ENCODE data around the gene ACER1. TPM values are rescaled to one million over a fixed set of nuclear protein-coding genes. Genes with fewer than 3 reads are reported as not detected.

ACER1 gene, protein sequence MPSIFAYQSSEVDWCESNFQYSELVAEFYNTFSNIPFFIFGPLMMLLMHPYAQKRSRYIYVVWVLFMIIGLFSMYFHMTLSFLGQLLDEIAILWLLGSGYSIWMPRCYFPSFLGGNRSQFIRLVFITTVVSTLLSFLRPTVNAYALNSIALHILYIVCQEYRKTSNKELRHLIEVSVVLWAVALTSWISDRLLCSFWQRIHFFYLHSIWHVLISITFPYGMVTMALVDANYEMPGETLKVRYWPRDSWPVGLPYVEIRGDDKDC
- 0.11 TPM in 2 replicates for total RNA-seq

DNA sequence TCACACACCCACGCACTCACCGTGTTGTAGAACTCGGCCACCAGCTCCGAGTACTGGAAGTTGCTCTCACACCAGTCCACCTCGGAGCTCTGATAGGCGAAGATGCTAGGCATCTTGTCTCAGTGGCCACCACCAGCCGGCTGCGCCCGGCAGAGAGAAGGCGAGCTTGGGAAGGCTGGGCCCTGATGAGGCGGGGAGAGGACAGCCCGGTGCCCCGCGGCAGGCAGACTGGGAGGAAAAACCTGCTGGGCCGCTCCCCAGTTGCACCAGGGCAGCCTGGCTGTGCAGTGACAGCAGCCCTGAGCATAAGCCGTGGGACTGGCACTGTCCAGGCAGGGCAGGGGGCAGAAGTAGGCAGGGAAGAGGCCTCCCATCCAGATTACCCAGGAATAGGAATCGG lies at the start of gene ACER1:
TSS of gene ACER1 (minus strand) at position 174 of the 400 bp plus-strand sequence. CDS start at position 113, 61 bp downstream.
- Mint-ChIP-seq H3K4me3 (ENCODE audit: low read depth) (no peak within 1 kb of the TSS), H3K27ac (no peak within 1 kb of the TSS), H3K4me1 (ENCODE audit: low read depth) (no peaks in the 10 kb centered on the region), H3K36me3 (ENCODE audit: low read depth) (no peaks in the 10 kb centered on the region), H3K9me3 (no peaks in the 10 kb centered on the region), H3K27me3 (ENCODE audit: low read depth) (no peaks in the 10 kb centered on the region)
- intact Hi-C loops (cut with micrococcal nuclease), result no loop called here
- no peak for DNase-seq (ENCODE audit: low spot score)

- Mint-ChIP-seq H3K4me3 (ENCODE audit: low read depth) (no peak overlapping the region), H3K27ac (no peak overlapping the region), H3K4me1 (ENCODE audit: low read depth) (no peaks in the 10 kb centered on the region), H3K27me3 (ENCODE audit: low read depth) (no peaks in the 10 kb centered on the region), H3K36me3 (ENCODE audit: low read depth) (peaks cover 67% of the 10 kb centered on the region), H3K9me3 (no peaks in the 10 kb centered on the region)
- DNase-seq (ENCODE audit: low spot score), result no peak
- intact Hi-C loops (cut with micrococcal nuclease), result no loop called here
Measured at GRCh38 chr19:6383188-6383587, 49.8 kb upstream of the ACER1 start.

DNA sequence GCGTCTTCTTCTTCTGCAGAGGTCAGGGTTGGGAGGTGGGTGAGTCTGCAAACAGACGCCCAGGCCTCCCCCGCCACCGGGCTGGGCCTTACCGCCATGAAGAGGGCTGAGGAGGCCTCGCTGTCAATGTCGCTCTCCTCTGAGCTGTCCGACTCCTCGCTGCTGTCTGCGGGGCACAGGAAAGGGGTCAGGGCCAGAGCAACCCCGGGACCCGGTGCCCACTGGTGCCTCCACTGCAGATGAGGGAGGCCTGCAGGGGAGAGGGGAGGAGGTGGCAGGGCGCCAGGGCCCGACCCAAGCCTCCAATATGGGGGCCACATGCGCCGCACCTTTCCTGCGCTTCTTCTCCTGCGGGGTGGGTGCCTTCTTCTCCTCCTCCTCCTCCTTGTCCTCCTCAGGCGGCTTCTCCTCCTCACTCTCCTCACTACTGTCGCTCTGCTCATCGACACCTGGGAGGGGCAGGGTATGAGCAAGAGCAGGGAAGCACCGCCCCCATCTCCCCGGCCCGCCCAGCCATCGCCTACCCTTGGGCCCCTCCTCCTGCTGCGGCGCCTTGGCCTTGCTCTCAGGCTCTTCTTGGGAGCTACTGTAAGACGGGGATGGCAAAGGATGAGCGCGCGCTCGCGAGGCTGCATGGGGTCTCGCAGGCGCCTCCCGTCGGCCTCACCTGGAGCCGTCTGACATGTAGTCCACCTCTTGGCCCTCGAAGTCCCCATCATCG lies 47.8 kb upstream of the ACER1 start:
- no peak for DNase-seq (ENCODE audit: low spot score)
- intact Hi-C loops (cut with micrococcal nuclease), result no loop called here
- Mint-ChIP-seq H3K27ac (no peak overlapping the region), H3K9me3 (no peaks in the 10 kb centered on the region), H3K27me3 (ENCODE audit: low read depth) (no peaks in the 10 kb centered on the region), H3K36me3 (ENCODE audit: low read depth) (peaks cover 58% of the 10 kb centered on the region), H3K4me1 (ENCODE audit: low read depth) (no peaks in the 10 kb centered on the region), H3K4me3 (ENCODE audit: low read depth) (no peak overlapping the region)

DNA sequence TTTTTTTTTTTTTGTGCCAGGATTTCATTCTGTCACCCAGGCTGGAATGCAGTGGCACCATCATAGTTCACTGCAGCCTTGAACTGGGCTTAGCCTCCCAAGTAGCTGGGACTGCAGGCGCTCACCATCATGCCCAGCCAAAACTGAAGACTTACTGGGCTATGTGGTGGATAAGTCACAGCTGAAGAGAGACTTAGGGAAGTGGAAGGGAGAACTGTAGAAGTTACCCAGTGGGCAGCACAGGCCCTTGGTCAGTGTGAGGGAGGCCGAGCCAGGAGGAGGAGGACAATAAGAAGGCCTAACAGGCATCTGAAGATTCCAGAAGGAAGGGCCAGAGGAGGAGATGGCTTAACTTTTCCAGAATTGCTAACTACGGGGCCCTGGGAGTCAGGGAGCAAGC lies 46.3 kb upstream of the ACER1 start:
- Mint-ChIP-seq H3K4me3 (ENCODE audit: low read depth) (no peak overlapping the region), H3K9me3 (no peaks in the 10 kb centered on the region), H3K27ac (no peak overlapping the region), H3K27me3 (ENCODE audit: low read depth) (no peaks in the 10 kb centered on the region), H3K36me3 (ENCODE audit: low read depth) (peaks cover 48% of the 10 kb centered on the region), H3K4me1 (ENCODE audit: low read depth) (no peaks in the 10 kb centered on the region)
- no peak for DNase-seq (ENCODE audit: low spot score)
- intact Hi-C loops (cut with micrococcal nuclease), result no loop called here

GRCh38 chr19:6378486-6378885 lies 45.1 kb upstream of the ACER1 start:
- H3K27ac Mint-ChIP-seq, result no peak overlapping the region
- DNase-seq (ENCODE audit: low spot score), result no peak
- no peak overlapping the region for H3K4me3 Mint-ChIP-seq (ENCODE audit: low read depth)
- H3K36me3 Mint-ChIP-seq (ENCODE audit: low read depth), result peaks cover 43% of the 10 kb centered on the region
- intact Hi-C loops (cut with micrococcal nuclease), result no loop called here
- H3K9me3 Mint-ChIP-seq, result no peaks in the 10 kb centered on the region
- H3K27me3 Mint-ChIP-seq (ENCODE audit: low read depth), result no peaks in the 10 kb centered on the region
- H3K4me1 Mint-ChIP-seq (ENCODE audit: low read depth), result peaks cover 4% of the 10 kb centered on the region

DNA sequence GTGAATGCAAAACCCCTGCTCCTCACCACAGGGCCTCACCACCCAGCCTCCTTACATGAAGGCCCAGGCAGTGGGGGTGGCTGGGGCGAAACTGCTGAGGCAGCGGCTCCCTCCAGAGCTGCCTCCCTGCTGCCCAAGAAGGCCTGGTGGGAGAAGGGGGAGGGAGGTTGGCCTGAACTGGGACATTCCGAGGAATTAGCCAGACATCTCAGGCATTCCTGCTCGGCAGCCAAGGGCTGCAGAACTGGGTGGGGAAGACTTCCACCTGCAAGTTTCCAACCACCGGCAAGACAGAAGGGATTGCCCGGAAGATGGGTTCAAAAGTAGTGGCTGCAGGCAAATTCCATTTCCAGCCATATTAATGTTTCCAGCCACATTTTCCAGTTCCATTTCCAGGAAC lies 44.6 kb upstream of the ACER1 start:
- no peaks in the 10 kb centered on the region for H3K27me3 Mint-ChIP-seq (ENCODE audit: low read depth)
- no peak overlapping the region for H3K27ac Mint-ChIP-seq
- DNase-seq (ENCODE audit: low spot score), result no peak
- H3K4me1 Mint-ChIP-seq (ENCODE audit: low read depth), result peaks cover 4% of the 10 kb centered on the region
- peaks cover 39% of the 10 kb centered on the region for H3K36me3 Mint-ChIP-seq (ENCODE audit: low read depth)
- intact Hi-C loops (cut with micrococcal nuclease), result no loop called here
- no peaks in the 10 kb centered on the region for H3K9me3 Mint-ChIP-seq
- no peak overlapping the region for H3K4me3 Mint-ChIP-seq (ENCODE audit: low read depth)

DNA sequence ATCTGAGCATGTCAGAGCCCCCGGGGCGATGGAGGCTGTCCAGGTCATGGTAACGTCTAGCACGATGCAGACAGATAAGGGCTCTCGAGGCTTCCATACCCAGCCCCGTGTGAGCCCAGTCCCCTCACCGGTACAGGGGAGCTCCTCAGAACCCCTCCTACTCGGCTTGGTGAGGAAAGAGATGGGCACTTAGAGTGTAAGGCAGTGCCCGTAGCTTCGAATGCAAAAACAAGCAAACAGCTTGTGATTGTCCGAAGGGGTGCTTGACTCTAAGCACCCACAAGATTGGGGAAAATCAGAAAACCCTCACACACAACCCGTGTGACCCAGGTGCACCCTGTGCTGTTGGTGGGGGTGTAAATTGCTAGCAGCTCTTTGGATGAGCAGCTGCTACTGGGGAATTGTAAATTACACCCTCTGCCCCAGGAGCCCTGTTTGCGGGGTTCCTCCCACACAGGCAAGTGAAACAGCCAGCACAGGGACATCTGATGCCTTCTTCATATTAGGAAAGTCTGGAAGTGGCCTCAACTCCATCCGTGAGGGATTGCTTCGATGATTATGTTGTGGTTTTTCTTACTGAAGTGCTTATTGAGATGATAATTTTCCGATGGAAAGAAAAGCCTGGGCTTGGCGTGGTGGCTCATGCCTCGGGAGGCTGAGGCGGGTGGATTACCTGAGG lies 43.2 kb upstream of the ACER1 start:
- Mint-ChIP-seq H3K36me3 (ENCODE audit: low read depth) (peaks cover 29% of the 10 kb centered on the region), H3K4me3 (ENCODE audit: low read depth) (no peak overlapping the region), H3K9me3 (no peaks in the 10 kb centered on the region), H3K4me1 (ENCODE audit: low read depth) (peaks cover 8% of the 10 kb centered on the region), H3K27ac (no peak overlapping the region), H3K27me3 (ENCODE audit: low read depth) (no peaks in the 10 kb centered on the region)
- no peak for DNase-seq (ENCODE audit: low spot score)
- intact Hi-C loops (cut with micrococcal nuclease), result no loop called here

- H3K36me3 Mint-ChIP-seq (ENCODE audit: low read depth), result peaks cover 18% of the 10 kb centered on the region
- no peaks in the 10 kb centered on the region for H3K9me3 Mint-ChIP-seq
- no peak within 1 kb of the TSS for H3K4me3 Mint-ChIP-seq (ENCODE audit: low read depth)
- H3K27ac Mint-ChIP-seq, result no peak within 1 kb of the TSS
- intact Hi-C loops (cut with micrococcal nuclease), result no loop called here
- H3K27me3 Mint-ChIP-seq (ENCODE audit: low read depth), result no peaks in the 10 kb centered on the region
- DNase-seq (ENCODE audit: low spot score), result no peak
- peaks cover 8% of the 10 kb centered on the region for H3K4me1 Mint-ChIP-seq (ENCODE audit: low read depth)
Measured at GRCh38 chr19:6375411-6376010, 42.1 kb upstream of the ACER1 start, which contains the start of gene PSPN. Gene PSPN (minus strand): TSS chr19:6375933. CDS start chr19:6375849, 84 bp downstream.

- H3K4me3 Mint-ChIP-seq (ENCODE audit: low read depth), result no peak overlapping the region
- H3K27me3 Mint-ChIP-seq (ENCODE audit: low read depth), result no peaks in the 10 kb centered on the region
- DNase-seq (ENCODE audit: low spot score), result no peak
- H3K27ac Mint-ChIP-seq, result no peak overlapping the region
- intact Hi-C loops (cut with micrococcal nuclease), result loop anchor here (5.0 kb wide), 1 partner anchor 487 kb away; no protein-coding TSS in a partner anchor
- no peaks in the 10 kb centered on the region for H3K9me3 Mint-ChIP-seq
- H3K4me1 Mint-ChIP-seq (ENCODE audit: low read depth), result peaks cover 8% of the 10 kb centered on the region
- peaks cover 13% of the 10 kb centered on the region for H3K36me3 Mint-ChIP-seq (ENCODE audit: low read depth)
Measured at GRCh38 chr19:6374711-6375410, 41.4 kb upstream of the ACER1 start.

DNA sequence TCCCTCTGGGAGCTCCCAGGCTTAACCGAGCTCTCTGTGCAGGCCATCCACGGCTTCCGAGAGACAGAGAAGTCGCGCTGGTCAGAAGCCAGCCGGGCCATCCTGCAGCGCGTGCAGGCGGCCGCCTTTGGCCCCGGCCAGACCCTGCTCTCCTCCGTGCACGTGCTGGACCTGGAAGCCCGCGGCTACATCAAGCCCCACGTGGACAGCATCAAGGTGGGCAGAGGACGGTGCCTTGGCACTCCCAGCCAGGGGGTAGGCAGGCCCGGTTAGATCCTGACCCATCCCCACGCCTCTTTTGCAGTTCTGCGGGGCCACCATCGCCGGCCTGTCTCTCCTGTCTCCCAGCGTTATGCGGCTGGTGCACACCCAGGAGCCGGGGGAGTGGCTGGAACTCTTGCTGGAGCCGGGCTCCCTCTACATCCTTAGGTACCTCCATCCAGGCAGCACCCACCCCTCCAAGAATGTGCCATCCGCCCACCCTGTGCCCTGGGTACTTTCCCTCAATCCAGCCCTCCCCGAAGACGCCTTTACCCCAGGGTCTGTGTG lies 40.8 kb upstream of the ACER1 start:
- no peaks in the 10 kb centered on the region for H3K9me3 Mint-ChIP-seq
- DNase-seq (ENCODE audit: low spot score), result no peak
- H3K27me3 Mint-ChIP-seq (ENCODE audit: low read depth), result no peaks in the 10 kb centered on the region
- intact Hi-C loops (cut with micrococcal nuclease), result loop anchor here (5.0 kb wide), 1 partner anchor 488 kb away; no protein-coding TSS in a partner anchor
- peaks cover 8% of the 10 kb centered on the region for H3K4me1 Mint-ChIP-seq (ENCODE audit: low read depth)
- no peak overlapping the region for H3K4me3 Mint-ChIP-seq (ENCODE audit: low read depth)
- no peak overlapping the region for H3K27ac Mint-ChIP-seq
- peaks cover 13% of the 10 kb centered on the region for H3K36me3 Mint-ChIP-seq (ENCODE audit: low read depth)

DNA sequence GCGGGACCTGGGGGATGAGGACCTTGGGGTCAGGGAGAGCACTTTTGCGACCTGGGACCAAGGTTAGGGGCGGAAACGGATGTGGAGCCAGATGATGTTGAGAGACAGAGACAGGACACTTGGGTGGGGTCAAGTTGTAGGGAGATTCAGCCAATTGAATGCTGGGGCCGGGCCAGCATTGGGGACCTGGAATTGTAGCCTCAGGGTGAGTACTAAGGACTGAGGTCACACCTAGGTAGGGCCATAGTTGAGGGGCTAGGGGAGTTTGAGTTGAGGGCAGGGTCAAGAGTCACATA lies 40.3 kb upstream of the ACER1 start:
- Mint-ChIP-seq H3K4me3 (ENCODE audit: low read depth) (peak overlapping the region; percentile 87), H3K36me3 (ENCODE audit: low read depth) (peaks cover 17% of the 10 kb centered on the region), H3K27ac (peak overlapping the region; percentile 83), H3K9me3 (no peaks in the 10 kb centered on the region), H3K4me1 (ENCODE audit: low read depth) (peaks cover 8% of the 10 kb centered on the region), H3K27me3 (ENCODE audit: low read depth) (no peaks in the 10 kb centered on the region)
- intact Hi-C loops (cut with micrococcal nuclease), result loop anchor here (1.0 to 5.0 kb wide), 3 partner anchors 20 to 489 kb away; partner anchors contain the start of gene GTF2F1
- DNase-seq (ENCODE audit: low spot score), result no peak
